T-helper 22 cell (primary cell): Measurements from ENCODE around the gene CD19.
"Not testable (repeated sequence)": the region's sequence is repeated elsewhere in the genome, so short reads cannot be mapped to it uniquely, and the experiment has no call there.

Experiments
- DNase-seq: peaks from one replicate; pipeline ENCODE4 v3.0.0-alpha.2; 2020; ENCODE audit warnings: low read depth

The CD19 gene

GRCh38 chr16:28910086-28911031 is 21.4 kb upstream of the CD19 start:
- DNase-seq, result no peak

DNA sequence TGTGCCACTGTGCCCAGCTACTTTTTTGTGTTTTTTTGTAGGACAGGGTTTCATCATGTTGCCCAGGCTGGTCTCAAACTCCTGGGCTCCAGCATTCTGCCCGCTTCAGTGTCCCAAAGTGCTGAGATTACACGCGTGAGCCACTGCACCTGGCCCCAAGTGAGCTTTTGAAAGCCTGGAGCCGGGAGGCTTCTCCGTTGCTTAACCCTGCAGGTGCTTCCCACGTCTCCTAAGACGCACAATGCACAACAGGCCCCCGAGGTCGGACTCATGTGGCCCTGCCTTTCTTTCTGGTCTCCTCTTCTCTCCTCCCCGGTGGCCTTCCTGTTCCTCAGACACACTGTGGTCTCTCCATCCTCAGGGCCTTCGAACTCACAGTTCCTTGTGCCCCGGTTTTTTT is 19.2 kb upstream of the CD19 start:
- DNase-seq, result no peak

GRCh38 chr16:28913946-28914724 is 17.6 kb upstream of the CD19 start:
- no peak for DNase-seq

- DNase-seq, result no peak
Observed at GRCh38 chr16:28915181-28915580, 16.6 kb upstream of the CD19 start.

DNA sequence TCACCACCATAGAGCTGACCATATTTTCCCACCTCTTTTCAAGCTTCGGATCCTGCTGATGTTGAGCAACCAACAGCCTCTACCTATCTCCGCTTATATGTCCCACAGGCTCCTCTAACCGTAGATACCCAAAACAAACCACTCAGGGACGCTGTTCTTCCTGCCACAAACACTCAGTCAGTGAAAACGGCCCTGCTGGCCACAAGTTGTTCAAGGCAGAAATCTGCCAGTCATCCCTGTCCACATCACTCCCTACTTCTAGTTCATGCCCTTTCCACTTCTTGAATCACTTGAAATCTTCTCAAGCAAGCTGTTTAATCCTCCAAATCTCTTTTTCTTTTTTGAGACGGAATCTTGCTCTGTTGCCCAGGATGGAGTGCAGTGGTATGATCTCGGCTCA is 14.7 kb upstream of the CD19 start:
- no peak for DNase-seq

- DNase-seq, result no peak
Observed at GRCh38 chr16:28918698-28919097, 13.1 kb upstream of the CD19 start.

DNA sequence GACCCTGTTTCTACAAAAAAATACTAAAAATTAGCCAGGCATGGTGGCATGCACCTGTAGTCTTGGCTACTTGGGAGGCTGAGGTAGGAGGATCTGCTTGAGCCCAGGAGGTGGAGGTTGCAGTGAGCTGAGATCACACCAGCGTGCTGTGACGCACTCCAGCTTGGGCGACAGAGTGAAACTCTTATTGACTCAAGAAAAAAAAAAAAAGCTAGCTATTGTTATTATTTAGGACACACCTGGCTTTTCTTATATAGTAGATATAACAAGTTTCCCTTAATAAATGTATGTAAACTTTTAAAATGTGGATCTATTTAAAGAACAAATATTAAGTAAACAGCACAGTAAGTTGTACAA is 8.6 kb upstream of the CD19 start:
- no peak for DNase-seq

- DNase-seq, result no peak
Observed at GRCh38 chr16:28923652-28924398, 7.9 kb upstream of the CD19 start.

- no peak for DNase-seq
Observed at GRCh38 chr16:28924399-28924761, 7.4 kb upstream of the CD19 start.

- peak; percentile 87 for DNase-seq
Observed at GRCh38 chr16:28924762-28925385, 6.9 kb upstream of the CD19 start, which contains the start of gene RABEP2. Gene RABEP2, minus strand, starts transcription at chr16:28925238. Its CDS starts 75 bp downstream, at chr16:28925163.

GRCh38 chr16:28925386-28926228 is 6.2 kb upstream of the CD19 start:
- DNase-seq, result peak; percentile 69

GRCh38 chr16:28926284-28926683 is 5.5 kb upstream of the CD19 start:
- not testable (repeated sequence) for DNase-seq

DNA sequence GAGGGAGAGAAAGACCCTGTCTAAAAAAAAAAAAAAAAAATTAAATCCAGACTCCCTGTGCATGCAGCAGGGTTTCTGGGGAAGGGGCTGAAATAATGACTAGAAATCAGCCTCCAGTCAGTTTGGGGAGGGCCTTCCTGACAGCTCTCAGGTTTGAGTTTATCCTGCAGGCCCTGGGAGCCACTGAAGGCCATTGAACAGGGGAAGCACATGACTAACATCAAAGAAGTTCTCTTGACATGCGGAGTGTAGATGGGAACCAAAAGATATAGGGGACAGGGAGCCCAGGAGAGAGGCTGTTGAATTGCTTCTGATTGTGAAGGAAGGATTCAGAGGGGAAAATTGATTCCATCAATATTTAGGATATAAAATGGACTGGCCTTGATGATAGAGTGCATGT is 4.0 kb upstream of the CD19 start:
- no peak for DNase-seq

GRCh38 chr16:28930203-28930602 is 1.6 kb upstream of the CD19 start:
- DNase-seq, result no peak

- no peak for DNase-seq
Observed at GRCh38 chr16:28930652-28931051, 1.1 kb upstream of the CD19 start.

GRCh38 chr16:28932339-28933141 is 769 bp downstream of the CD19 start:
- DNase-seq, result no peak

GRCh38 chr16:28933171-28933570 is 1.4 kb downstream of the CD19 start:
- DNase-seq, result no peak

DNA sequence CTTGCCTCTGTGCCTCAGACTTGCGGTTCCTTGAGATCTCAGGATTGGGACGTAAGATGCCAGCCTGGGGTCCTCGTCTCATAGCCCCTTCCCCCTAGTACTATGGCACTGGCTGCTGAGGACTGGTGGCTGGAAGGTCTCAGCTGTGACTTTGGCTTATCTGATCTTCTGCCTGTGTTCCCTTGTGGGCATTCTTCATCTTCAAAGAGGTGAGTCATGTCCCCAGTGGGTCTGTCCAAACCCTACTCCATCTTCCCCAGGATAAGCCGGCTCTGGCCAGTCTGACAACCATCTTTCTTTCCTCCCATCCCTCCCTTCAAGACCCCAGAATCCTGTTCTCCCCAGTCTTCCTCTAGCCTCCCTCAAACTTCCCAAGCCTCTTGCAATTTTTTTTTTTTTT is 3.6 kb downstream of the CD19 start:
- no peak for DNase-seq

DNA sequence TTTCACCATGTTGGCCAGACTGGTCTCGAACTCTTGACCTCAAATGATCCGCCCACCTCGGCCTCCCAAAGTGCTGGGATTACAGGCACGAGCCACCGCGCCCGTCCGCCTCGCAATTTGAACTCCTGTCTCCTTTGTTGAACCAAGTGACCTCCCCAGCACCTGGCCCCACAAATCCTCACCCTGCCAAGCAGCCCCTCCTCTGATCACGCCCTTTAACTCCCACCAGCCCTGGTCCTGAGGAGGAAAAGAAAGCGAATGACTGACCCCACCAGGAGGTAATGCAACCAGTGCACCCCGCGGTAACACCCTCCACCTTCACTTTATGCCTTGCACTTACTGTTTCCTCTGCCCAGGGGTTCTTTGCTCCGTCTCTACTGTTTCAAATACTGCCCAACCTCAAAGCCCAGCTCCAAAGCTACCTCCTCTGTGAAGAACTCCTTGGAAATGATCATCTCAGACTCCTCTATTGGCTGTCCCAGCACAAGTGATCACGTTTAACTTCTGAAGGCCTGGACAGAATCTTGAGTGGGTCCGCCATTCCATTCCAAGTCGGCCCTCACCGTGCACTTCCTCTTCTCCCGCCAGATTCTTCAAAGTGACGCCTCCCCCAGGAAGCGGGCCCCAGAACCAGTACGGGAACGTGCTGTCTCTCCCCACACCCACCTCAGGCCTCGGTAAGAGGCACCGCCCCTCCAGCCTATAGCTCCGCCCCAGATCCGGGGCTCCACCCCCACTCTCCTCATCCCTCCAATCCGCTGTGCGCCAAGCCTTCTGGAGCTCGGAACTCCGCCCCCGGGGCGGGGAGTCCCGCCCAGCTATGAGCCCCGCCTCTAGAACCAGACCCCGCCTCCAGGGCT is 4.4 kb downstream of the CD19 start:
- DNase-seq, result peak; percentile 63
